SK-N-SH treated with all-trans-retinoic acid at 6 μM for 48 hours (cell line): ENCODE data around the gene CYB5B.

Source experiments
- ATAC-seq: fragments of 200-7000 bp; cut with Tn5 transposase; 3 replicates; pipeline ENCODE4 v1.9.1; 2020; ENCODE audit warnings: mild to moderate bottlenecking, moderate library complexity
- ARNTL ChIP-seq: fragments of 450-650 bp; formaldehyde crosslinking; IDR thresholded peaks from 2 replicates; pipeline ENCODE4 v1.5.0; 2020; ENCODE audit warnings: low read depth, mild to moderate bottlenecking, moderate library complexity, borderline replicate concordance
- BACH2 ChIP-seq: fragments of 250-450 bp; sonication (Bioruptor Pico); IDR thresholded peaks from 2 replicates; pipeline ENCODE4 v1.9.0; 2021; ENCODE audit warnings: mild to moderate bottlenecking, borderline replicate concordance
- CREB5 ChIP-seq: fragments of 250-450 bp; sonication (Bioruptor Pico); IDR thresholded peaks from 2 replicates; pipeline ENCODE4 v1.5.1; 2020; ENCODE audit warnings: low read depth, mild to moderate bottlenecking, moderate library complexity
- CSDC2 ChIP-seq: fragments of 250-450 bp; sonication (Bioruptor Pico); IDR thresholded peaks from 2 replicates; pipeline ENCODE4 v1.5.0; 2020; ENCODE audit warnings: mild to moderate bottlenecking, moderate library complexity
- CSRNP3 ChIP-seq: fragments of 250-450 bp; sonication (Bioruptor Pico); IDR thresholded peaks from 2 replicates; pipeline ENCODE4 v1.5.1; 2021; ENCODE audit warnings: mild to moderate bottlenecking, moderate library complexity
- ESRRG ChIP-seq: fragments of 250-450 bp; sonication (Bioruptor Pico); IDR thresholded peaks from 2 replicates; pipeline ENCODE4 v1.6.1; 2021; ENCODE audit warnings: mild to moderate bottlenecking
- GLIS3 ChIP-seq: fragments of 250-450 bp; sonication (Bioruptor Pico); IDR thresholded peaks from 2 replicates; pipeline ENCODE4 v1.5.0; 2020; ENCODE audit warnings: mild to moderate bottlenecking, moderate library complexity
- OSR1 ChIP-seq: fragments of 250-450 bp; sonication (Bioruptor Pico); IDR thresholded peaks from 2 replicates; pipeline ENCODE4 v1.8.0; 2022; ENCODE audit warnings: moderate library complexity, mild to moderate bottlenecking, inconsistent platforms
- PATZ1 ChIP-seq: fragments of 250-450 bp; sonication (Bioruptor Pico); IDR thresholded peaks from 2 replicates; pipeline ENCODE4 v1.8.0; 2020; ENCODE audit warnings: mild to moderate bottlenecking, moderate library complexity, borderline replicate concordance
- POU6F1 ChIP-seq: fragments of 250-450 bp; sonication (Bioruptor Pico); IDR thresholded peaks from 2 replicates; pipeline ENCODE4 v1.8.0; 2021; ENCODE audit warnings: low read depth, mild to moderate bottlenecking, moderate library complexity, borderline replicate concordance
- RARB ChIP-seq: fragments of 250-450 bp; sonication (Bioruptor Pico); IDR thresholded peaks from 2 replicates; pipeline ENCODE4 v1.8.0; 2021; ENCODE audit warnings: mild to moderate bottlenecking, moderate library complexity
- SNAI2 ChIP-seq: fragments of 250-450 bp; sonication (Bioruptor Pico); IDR thresholded peaks from 2 replicates; pipeline ENCODE4 v1.5.0; 2020; ENCODE audit warnings: mild to moderate bottlenecking, moderate library complexity
- TOX ChIP-seq: fragments of 250-450 bp; sonication (Bioruptor Pico); IDR thresholded peaks from 2 replicates; pipeline ENCODE4 v1.8.0; 2021; ENCODE audit warnings: mild to moderate bottlenecking, moderate library complexity, borderline replicate concordance
- TSHZ2 ChIP-seq: fragments of 250-450 bp; sonication (Bioruptor Pico); IDR thresholded peaks from 2 replicates; pipeline ENCODE4 v1.5.0; 2020; ENCODE audit warnings: mild to moderate bottlenecking, moderate library complexity
- ZC3H10 ChIP-seq: fragments of 250-450 bp; sonication (Bioruptor Pico); IDR thresholded peaks from 2 replicates; pipeline ENCODE4 v1.5.1; 2021; ENCODE audit warnings: mild to moderate bottlenecking, moderate library complexity
- ZFP3 ChIP-seq: fragments of 250-450 bp; sonication (Bioruptor Pico); IDR thresholded peaks from 2 replicates; pipeline ENCODE4 v1.5.0; 2020; ENCODE audit warnings: mild to moderate bottlenecking, moderate library complexity
- ZFP30 ChIP-seq: fragments of 450-650 bp; formaldehyde crosslinking; IDR thresholded peaks from 2 replicates; pipeline ENCODE4 v1.5.0; 2022; ENCODE audit warnings: mild to moderate bottlenecking, moderate library complexity
- ZNF70 ChIP-seq: fragments of 450-650 bp; formaldehyde crosslinking; IDR thresholded peaks from 2 replicates; pipeline ENCODE4 v1.5.0; 2020; ENCODE audit warnings: mild to moderate bottlenecking, moderate library complexity
- ZNF8 ChIP-seq: fragments of 450-650 bp; formaldehyde crosslinking; IDR thresholded peaks from 2 replicates; pipeline ENCODE4 v1.5.0; 2020; ENCODE audit warnings: mild to moderate bottlenecking, moderate library complexity

CYB5B gene

GRCh38 chr16:69386596-69386995, 37.8 kb upstream of the CYB5B start:
- TF ChIP-seq ZNF8 (CRISPR knock-in tag) (no peak), ZFP30 (no peak), PATZ1 (CRISPR knock-in tag) (no peak), TOX (CRISPR knock-in tag) (no peak), POU6F1 (no peak), ARNTL (no peak), CSDC2 (CRISPR knock-in tag) (no peak), BACH2 (no peak), OSR1 (CRISPR knock-in tag) (no peak), ZFP3 (CRISPR knock-in tag) (no peak), TSHZ2 (CRISPR knock-in tag) (no peak), ZC3H10 (CRISPR knock-in tag) (no peak), GLIS3 (CRISPR knock-in tag) (no peak), CSRNP3 (no peak), ESRRG (CRISPR knock-in tag) (no peak), CREB5 (CRISPR knock-in tag) (no peak), SNAI2 (CRISPR knock-in tag) (no peak)
- no peak for ATAC-seq

- no peak for TF ChIP-seq CSDC2 (CRISPR knock-in tag)
- TF ChIP-seq RARB (CRISPR knock-in tag): no peak
- no peak for TF ChIP-seq ZC3H10 (CRISPR knock-in tag)
- TF ChIP-seq TOX (CRISPR knock-in tag): no peak
- no peak for TF ChIP-seq ESRRG (CRISPR knock-in tag)
- TF ChIP-seq TSHZ2 (CRISPR knock-in tag): no peak
- no peak for TF ChIP-seq ZNF70 (CRISPR knock-in tag)
- no peak for TF ChIP-seq ZFP30
- TF ChIP-seq CREB5 (CRISPR knock-in tag): no peak
- TF ChIP-seq ARNTL: no peak
- ATAC-seq: no peak
Measured at GRCh38 chr16:69393898-69394849, 30.2 kb upstream of the CYB5B start.
